Erythroblast (primary cell): Measurements from ENCODE around the gene KRTAP4-11.
"Not testable (repeated sequence)": the region's sequence is repeated elsewhere in the genome, so short reads cannot be mapped to it uniquely, and the experiment has no call there.

Experiments used
- DNase-seq, 2 experiments: peaks; one replicate each; lab custom pipeline; 2025; lab: John Stamatoyannopoulos, UW
- GATA1 ChIP-seq: IDR thresholded peaks from 2 replicates; pipeline ENCODE4 v1.6.1; 2011; ENCODE audit warnings: low read depth, mild to moderate bottlenecking, control low read depth, low read length, moderate library complexity
- POLR2A ChIP-seq: IDR thresholded peaks from 2 replicates; pipeline ENCODE4 v1.6.1; 2011; ENCODE audit warnings: mild to moderate bottlenecking, low read length

Gene KRTAP4-11

DNA sequence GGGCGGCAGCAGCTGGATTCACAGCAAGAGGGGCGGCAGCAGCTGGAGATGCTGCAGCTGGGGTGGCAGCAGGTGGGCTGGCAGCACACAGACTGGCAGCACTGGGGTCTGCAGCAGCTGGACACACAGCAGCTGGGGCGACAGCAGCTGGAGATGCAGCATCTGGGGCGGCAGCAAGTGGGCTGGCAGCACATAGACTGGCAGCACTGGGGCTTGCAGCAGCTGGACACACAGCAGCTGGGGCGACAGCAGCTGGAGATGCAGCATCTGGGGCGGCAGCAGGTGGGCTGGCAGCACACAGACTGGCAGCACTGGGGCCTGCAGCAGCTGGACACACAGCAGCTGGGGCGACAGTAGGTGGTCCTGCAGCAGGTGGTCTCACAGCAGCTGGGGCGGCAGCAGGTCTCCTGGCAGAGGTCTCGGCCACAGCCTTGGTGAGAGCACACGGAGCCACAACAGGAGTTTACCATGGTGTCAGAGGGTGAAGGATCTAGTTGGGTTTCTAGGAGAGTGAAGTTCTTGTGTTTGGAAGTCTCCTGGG lies at the start of gene KRTAP4-11:
Gene KRTAP4-11, minus strand, starts transcription at position 528 of the 541 bp plus-strand sequence. Its CDS starts 58 bp downstream, at position 470.
- not testable (repeated sequence) for DNase-seq

DNA sequence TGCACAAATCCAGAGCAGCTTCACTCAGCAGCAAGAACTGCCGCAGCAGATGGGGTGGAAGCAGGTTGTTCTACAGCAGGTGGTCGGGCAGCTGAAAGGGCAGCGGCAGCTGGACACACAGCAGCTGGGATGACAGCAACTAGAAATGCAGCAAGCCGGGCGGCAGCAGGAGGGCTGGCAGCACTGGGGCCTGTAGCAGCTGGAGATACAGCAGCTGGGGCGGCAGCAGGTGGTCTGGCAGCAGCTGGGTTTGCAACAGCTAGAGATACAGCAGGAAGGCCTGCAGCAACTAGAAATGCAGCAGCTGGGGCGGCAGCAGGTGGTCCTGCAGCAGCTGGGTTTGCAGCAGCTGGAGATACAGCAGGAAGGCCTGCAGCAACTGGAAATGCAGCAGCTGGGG lies 49.4 kb upstream of the KRTAP4-11 start:
- no peak for DNase-seq
- TF ChIP-seq POLR2A: no peak
- TF ChIP-seq GATA1: no peak

DNA sequence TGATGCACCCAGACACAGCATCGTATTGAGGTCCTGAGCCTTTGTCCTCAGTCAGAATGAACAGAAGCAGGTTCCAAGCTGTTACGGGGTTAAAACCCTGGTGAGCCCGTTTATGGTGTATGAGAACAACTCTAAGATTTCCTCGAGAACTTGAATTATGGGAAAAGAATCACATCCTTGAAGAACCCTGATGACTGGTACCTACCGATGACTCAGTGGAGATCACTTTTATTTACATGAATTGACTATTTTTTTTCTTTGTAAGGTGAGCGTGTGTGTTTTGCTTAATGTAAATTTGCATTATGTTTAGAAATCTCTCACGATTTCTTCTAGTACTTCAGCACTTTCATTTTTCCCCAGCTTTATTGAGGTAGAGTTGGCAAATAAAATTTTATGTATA lies 45.7 kb upstream of the KRTAP4-11 start:
- no peak for DNase-seq
- TF ChIP-seq GATA1 (no peak), POLR2A (no peak)

DNA sequence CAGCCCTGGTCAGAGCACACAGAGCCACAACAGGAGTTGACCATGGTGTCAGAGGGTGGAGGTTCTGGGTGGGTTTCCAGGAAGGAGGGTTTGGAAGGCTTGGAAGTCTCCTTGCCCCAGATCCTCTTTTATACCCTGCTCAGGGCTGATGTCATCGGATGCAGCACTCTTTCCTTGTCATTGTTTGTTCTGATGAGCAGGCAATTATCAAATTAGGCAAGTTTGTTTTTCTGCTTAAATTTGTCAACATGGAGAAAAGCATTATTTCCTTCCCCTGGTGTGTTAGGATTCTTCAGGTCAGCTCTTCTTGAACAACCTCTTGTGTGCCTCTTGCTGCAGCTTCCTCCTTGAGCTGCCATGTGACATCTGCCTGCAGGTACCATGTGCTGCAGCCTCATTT lies 42.5 kb upstream of the KRTAP4-11 start, which contains the start of gene KRTAP4-4:
Gene KRTAP4-4, minus strand, starts transcription at position 101 of the 400 bp plus-strand sequence. Its CDS starts 57 bp downstream, at position 44.
- no peak for TF ChIP-seq GATA1
- DNase-seq: no peak

DNA sequence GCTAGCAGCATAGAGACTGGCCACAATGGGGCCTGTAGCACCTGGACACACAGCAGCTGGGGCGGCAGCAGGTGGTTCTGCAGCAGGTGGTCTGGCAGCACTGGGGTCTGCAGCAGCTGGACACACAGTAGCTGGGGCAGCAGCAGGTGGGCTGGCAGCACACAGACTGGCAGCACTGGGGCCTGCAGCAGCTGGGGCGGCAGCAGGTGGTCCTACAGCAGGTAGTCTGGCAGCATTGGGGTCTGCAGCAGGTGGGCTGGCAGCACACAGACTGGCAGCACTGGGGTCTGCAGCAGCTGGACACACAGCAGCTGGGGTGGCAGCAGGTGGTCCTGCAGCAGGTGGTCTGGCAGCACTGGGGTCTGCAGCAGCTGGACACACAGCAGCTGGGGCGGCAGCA lies 42.0 kb upstream of the KRTAP4-11 start:
- not testable (repeated sequence) for DNase-seq

DNA sequence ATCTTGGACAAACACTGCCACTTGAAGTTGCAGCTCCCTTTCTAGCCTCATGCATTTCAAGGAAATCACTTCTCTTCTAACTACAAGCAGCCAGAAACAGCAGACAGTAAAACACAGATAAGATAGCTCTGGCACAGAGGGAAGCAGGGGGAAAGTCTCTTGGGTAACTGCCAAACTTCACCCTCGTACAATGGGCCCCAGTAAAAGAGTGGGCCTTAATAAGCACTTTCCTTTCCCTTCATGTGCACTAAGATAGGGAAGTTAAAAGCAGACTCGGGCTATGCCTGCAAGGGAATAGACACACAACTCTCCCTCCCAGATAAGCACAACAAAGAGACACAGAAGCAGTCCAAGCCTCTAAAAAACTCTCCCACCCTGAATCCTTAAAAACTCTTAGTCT lies 35.7 kb upstream of the KRTAP4-11 start:
- TF ChIP-seq POLR2A: no peak
- no peak for TF ChIP-seq GATA1
- DNase-seq: peak in 1 of 2 experiments; percentile 10

DNA sequence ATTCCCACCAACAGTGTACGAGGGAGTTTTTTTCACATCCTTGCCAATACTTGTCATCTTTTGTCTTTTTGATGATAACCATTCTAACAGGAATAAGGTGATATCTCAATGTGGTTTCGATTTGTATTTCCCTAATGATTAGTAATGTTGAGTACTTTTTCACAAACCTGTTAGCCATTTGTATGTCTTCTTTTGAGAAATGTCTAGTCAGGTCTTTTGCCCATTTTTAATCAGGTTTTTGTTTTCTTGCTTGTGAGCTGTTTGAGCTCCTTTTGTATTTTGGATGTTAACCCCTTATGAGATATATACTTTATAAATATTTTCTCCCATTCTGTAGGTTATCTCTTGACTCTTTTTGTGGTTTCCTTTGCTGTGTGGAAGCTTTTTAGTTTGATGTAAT lies 33.4 kb upstream of the KRTAP4-11 start:
- no peak for DNase-seq
- TF ChIP-seq GATA1 (no peak), POLR2A (no peak)

DNA sequence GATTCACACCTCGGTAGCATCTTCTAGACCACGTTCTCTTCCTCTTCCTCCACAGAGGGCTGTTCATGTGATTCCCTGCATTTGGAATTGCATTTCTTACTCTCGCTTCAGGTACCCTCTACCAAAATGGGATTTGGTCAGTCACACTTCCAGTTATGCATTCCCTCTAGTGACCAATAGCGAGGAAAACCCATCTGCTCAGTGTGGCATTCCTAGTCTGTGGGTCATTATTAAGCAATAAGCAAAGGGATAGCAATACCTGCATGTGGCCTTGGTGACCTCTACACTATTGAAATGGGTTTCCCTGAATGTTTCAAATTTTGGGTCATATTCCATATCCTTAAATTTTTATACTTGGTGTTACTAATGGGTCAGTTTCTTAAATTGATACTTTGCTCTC lies 31.9 kb upstream of the KRTAP4-11 start:
- no peak for DNase-seq
- no peak for TF ChIP-seq GATA1
- TF ChIP-seq POLR2A: no peak

DNA sequence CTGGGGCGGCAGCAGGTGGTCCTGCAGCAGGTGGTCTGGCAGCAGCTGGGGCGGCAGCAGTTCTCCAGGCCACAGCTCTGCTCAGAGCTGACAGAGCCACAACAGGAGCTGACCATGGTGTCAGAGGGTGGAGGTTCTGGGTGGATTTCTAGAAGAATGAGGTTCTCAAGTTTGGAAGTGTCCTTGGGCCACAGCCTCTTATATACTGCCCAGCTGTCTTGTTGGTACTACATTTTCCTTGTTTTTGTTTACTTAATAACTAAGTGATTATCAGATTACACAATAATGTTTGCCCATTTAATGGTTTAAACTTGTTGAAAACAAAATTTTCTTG lies 31.4 kb upstream of the KRTAP4-11 start, which contains the start of gene KRTAP4-5:
Gene KRTAP4-5, minus strand, starts transcription at position 174 of the 334 bp plus-strand sequence. Its CDS starts 58 bp downstream, at position 116.
- no peak for DNase-seq
- TF ChIP-seq GATA1 (no peak), POLR2A (no peak)

DNA sequence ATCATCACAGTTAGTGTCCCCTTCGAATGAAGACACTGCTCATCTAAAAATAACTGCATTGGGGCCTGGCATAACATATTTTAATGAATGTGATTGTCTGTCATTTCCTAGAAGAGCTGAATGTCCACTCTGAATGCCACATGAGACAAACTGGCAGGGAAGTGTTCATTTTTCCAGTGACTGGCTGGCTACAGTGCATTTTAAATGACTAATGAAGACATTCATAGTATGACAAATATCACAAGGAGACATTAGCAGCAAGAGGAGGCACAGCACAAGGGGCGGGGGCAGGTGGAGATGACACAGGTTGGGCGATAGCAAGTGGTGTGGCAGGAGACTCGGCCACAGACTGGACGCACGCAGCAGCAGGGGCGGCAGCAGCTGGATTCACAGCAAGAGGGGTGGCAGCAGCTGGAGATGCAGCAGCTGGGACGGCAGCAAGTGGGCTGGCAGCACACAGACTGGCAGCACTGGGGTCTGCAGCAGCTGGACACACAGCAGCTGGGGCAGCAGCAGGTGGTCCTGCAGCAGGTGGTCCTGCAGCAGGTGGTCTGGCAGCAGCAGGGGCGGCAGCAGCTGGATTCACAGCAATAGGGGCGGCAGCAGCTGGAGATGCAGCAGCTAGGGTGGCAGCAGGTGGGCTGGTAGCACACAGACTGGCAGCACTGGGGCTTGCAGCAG lies 30.9 kb upstream of the KRTAP4-11 start:
- not testable (repeated sequence) for DNase-seq

DNA sequence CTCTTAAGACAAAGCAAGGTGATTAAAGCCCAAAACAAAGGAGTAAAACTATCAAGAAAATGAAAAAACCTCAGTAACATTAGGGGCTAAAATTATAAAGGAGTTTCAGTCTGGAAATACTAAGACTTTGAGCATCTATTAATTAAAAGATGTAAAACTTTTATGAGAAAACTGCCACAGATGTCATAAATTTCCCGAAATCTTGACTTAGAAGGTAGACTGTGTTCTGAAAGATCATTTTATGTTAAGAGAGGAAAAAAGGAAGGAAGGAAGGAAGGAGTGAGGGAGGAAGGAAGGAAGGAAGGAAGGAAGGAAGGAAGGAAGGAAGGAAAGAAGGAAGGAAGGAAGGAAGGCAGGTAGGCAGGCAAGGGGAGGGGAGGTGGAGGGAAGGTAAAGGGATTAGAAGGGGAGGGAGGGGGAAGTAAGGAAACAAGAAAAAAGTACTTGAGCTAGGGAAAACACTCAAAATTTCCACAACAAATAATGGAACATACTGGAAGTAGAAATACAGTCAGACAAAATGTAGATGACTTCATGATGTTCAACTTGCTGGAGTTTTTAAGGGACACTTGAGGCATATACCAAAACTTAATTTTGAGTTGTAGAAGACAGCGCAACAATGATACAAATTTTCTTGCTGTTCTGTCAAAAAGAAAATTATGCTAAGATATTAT lies 29.5 kb upstream of the KRTAP4-11 start:
- TF ChIP-seq GATA1: no peak
- TF ChIP-seq POLR2A: no peak
- DNase-seq: no peak

DNA sequence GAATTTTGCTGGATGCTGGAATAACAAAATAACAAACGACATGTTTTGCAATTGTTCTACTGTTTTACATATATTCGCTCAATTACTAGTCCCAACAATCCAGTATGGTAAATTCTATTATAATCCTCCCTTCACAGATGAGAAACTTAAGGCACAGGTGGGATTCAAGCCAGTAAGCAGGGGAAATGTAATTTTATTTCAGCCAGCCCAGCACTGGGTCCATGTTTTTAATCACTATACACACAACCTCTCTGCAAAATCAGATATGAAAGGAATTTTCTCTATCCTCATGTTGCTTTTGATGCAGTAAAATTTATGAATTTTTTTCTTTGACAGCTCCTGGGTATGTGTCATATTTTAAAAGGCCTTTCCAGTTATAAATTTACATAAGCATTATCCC lies 27.1 kb upstream of the KRTAP4-11 start:
- TF ChIP-seq GATA1 (no peak), POLR2A (no peak)

DNA sequence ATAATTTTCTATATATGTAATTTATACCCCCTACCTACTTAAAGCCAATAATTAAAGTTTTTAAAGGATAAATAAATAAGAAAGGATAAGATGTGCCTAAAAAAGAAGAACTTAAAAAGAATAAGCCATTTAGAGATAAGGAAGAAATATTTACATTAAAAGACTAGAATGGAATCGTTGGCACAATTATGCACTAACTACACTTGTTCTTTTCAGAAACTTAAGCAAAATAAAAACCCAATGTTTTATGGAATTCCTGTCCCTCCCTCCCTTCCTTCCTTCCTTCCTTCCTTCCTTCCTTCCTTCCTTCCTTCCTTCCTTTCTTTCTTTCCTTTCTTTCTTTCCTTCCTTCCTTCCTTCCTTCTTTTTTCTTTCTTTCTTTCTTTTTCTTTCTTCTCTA lies 26.7 kb upstream of the KRTAP4-11 start:
- no peak for TF ChIP-seq GATA1
- no peak for TF ChIP-seq POLR2A
- no peak for DNase-seq

More for the DNA sequence above, 27.1 kb upstream of the KRTAP4-11 start:
- DNase-seq: no peak

DNA sequence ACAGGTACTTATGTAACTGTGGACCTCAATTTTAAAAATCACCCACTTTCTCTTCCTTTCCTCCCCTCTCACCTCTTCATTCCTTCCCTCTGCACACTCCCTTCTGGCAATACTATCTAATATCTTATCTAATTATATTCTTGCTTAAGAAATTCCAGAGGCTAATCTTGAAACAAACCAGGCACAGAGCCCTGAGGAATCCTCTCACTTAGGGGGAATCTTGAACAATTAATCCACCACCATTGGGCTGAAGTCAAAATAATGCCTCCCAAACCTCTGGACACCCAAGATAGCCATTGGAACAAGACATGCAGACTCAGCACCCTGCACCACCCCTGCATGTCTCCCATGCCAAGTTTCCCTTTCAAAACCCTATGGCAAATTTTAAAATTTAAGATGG lies 23.2 kb upstream of the KRTAP4-11 start:
- TF ChIP-seq POLR2A (no peak), GATA1 (no peak)
- DNase-seq: no peak
